DND-41 (cell line): Measurements from ENCODE around the gene GNE.
"Not testable (repeated sequence)": the region's sequence is repeated elsewhere in the genome, so short reads cannot be mapped to it uniquely, and the experiment has no call there.

Source experiments
- EZH2 ChIP-seq: IDR thresholded peaks from 3 replicates; pipeline ENCODE4 v1.6.1; 2012; ENCODE audit warnings: borderline replicate concordance, low read depth, mild to moderate bottlenecking, moderate library complexity, low read length, inconsistent platforms; ENCODE audit not compliant: severe bottlenecking
- TF ChIP-seq, protein P1 (sequence below): IDR thresholded peaks from 2 replicates; pipeline ENCODE4 v1.5.1; 2012; ENCODE audit warnings: borderline replicate concordance, low read length, moderate library complexity, mild to moderate bottlenecking; ENCODE audit not compliant: poor library complexity, severe bottlenecking; ENCODE audit errors: extremely low read depth

DNA sequence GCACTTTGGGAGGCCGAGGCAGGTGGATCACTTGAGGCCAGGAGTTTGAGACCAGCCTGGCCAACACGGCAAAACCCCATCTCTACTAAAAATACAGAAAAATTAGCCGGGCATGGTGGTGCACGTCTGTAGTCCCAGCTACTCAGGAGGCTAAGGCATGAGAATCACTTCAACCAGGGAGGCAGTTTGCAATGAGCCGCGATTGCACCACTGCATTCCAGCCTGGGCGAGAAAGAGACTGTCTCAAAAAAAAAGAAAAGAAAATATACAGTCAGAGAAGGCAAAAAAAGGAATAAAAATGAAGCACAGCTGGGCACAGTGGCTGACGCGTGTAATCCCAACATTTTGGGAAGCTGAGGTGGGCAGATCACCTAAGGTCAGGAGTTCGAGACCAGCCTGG lies 81.8 kb downstream of the GNE start:
- TF ChIP-seq, protein P1, sequence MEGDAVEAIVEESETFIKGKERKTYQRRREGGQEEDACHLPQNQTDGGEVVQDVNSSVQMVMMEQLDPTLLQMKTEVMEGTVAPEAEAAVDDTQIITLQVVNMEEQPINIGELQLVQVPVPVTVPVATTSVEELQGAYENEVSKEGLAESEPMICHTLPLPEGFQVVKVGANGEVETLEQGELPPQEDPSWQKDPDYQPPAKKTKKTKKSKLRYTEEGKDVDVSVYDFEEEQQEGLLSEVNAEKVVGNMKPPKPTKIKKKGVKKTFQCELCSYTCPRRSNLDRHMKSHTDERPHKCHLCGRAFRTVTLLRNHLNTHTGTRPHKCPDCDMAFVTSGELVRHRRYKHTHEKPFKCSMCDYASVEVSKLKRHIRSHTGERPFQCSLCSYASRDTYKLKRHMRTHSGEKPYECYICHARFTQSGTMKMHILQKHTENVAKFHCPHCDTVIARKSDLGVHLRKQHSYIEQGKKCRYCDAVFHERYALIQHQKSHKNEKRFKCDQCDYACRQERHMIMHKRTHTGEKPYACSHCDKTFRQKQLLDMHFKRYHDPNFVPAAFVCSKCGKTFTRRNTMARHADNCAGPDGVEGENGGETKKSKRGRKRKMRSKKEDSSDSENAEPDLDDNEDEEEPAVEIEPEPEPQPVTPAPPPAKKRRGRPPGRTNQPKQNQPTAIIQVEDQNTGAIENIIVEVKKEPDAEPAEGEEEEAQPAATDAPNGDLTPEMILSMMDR, result not testable (repeated sequence)
- TF ChIP-seq EZH2, result not testable (repeated sequence)
